ENCODE measurements around the gene SLC25A41. TPM values are rescaled to one million over a fixed set of nuclear protein-coding genes. Genes with fewer than 3 reads are reported as not detected.

Gene SLC25A41
- total RNA-seq, 4 donors from 2014 or later, result 2.5 TPM; not detected in 3

DNA sequence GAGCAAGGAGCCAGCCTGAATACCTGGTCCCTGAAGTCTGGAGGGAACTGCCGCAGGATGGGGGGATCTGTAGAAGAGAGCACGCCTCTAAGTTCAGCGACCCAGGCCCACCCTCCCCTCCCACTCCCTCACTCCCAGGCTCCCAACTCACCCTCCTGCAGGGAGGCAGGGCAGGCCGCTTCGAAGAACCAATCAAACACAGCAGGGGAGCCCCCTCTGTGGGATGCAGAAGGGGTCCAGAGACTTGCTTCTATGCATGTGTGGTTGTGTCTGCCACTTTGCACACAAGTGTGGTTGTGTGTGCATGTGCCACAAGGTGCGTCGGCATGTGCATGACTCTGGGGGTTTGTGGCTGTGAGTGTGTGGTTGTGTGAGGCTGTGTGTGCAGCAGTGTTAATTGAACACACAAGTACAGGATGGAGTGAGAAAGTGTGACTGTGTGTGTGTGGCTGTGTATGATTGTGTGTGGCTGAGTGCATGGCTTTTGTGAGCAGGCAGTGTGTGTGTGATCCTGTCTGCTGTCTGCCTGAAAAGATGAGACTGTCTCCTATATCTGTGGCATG lies 46.4 kb upstream of the SLC25A41 start:
- Histone ChIP-seq H3K4me3 (no peak overlapping the region), H3K27me3 (no peaks in the 10 kb centered on the region), H3K4me1 (peaks cover 0 to 18% (median 5%) of the 10 kb centered on the region in 4 donors), H3K9me3 (no peaks in the 10 kb centered on the region), H3K36me3 (peaks cover 0 to 4% (median 0%) of the 10 kb centered on the region in 3 donors), H3K27ac (no peak overlapping the region)
- TF ChIP-seq, protein P1, sequence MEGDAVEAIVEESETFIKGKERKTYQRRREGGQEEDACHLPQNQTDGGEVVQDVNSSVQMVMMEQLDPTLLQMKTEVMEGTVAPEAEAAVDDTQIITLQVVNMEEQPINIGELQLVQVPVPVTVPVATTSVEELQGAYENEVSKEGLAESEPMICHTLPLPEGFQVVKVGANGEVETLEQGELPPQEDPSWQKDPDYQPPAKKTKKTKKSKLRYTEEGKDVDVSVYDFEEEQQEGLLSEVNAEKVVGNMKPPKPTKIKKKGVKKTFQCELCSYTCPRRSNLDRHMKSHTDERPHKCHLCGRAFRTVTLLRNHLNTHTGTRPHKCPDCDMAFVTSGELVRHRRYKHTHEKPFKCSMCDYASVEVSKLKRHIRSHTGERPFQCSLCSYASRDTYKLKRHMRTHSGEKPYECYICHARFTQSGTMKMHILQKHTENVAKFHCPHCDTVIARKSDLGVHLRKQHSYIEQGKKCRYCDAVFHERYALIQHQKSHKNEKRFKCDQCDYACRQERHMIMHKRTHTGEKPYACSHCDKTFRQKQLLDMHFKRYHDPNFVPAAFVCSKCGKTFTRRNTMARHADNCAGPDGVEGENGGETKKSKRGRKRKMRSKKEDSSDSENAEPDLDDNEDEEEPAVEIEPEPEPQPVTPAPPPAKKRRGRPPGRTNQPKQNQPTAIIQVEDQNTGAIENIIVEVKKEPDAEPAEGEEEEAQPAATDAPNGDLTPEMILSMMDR (IDR thresholded peaks at IDR 0.05), result no peak
- no peak for TF ChIP-seq POLR2A (IDR thresholded peaks at IDR 0.05)
- DNase-seq, result no peak

DNA sequence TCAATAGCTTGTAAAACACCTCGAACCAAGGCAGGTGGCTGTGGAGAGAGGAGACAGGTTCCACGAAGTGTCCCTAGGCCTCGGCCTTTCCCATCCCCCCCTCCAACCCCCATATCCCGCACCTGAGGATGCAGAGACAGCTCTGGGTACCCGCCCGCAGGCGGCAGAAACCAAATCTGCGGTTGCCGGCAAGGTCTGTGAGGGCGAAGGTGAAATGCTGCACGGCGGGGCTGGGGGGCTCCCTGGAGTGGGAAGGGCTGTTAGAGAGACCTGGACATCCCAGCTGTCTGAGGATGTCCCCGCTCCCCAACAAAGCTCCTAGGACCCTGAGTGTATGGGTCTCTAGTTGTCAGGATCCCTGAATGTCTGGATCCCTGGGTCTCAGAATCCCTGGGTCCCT lies 45.3 kb upstream of the SLC25A41 start:
- TF ChIP-seq, protein P1 (IDR thresholded peaks at IDR 0.05), result no peak
- TF ChIP-seq POLR2A (IDR thresholded peaks at IDR 0.05), result no peak
- Histone ChIP-seq H3K9me3 (no peaks in the 10 kb centered on the region), H3K4me3 (no peak overlapping the region), H3K4me1 (peaks cover 0 to 18% (median 5%) of the 10 kb centered on the region in 4 donors), H3K27me3 (no peaks in the 10 kb centered on the region), H3K36me3 (peaks cover 0 to 4% (median 0%) of the 10 kb centered on the region in 3 donors), H3K27ac (no peak overlapping the region)
- DNase-seq, result no peak

DNA sequence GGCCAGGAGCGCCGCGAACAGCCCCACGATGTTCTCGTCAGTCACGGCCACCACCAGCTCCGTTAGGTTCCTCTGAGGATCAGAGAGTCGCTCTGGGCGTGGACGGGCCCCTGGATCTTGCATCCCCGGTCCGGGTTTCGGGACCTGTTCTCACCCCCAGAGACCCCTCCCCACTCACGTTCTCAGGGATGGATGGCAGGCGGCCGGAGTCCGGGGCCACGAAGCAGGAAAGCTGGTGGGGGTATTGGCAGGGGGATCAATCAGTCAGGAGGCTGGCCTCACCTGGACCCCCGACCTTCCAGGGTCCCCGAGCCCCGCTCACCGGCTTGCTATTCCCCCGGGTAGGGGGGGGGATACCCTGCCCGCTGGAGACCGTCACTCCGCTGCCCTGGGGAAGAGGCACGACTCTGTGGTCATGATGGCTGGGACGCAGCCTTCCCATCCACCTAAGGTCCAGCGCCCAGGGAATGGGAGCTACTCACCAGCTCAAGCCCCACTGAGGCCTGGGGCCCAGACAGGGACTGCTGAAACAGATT lies 43.4 kb upstream of the SLC25A41 start:
- Histone ChIP-seq H3K27ac (peak overlapping the region in 1 of 4 donors; percentile 7), H3K27me3 (no peaks in the 10 kb centered on the region)
- TF ChIP-seq, protein P1 (IDR thresholded peaks at IDR 0.05), result no peak
- no peak for TF ChIP-seq POLR2A (IDR thresholded peaks at IDR 0.05)

DNA sequence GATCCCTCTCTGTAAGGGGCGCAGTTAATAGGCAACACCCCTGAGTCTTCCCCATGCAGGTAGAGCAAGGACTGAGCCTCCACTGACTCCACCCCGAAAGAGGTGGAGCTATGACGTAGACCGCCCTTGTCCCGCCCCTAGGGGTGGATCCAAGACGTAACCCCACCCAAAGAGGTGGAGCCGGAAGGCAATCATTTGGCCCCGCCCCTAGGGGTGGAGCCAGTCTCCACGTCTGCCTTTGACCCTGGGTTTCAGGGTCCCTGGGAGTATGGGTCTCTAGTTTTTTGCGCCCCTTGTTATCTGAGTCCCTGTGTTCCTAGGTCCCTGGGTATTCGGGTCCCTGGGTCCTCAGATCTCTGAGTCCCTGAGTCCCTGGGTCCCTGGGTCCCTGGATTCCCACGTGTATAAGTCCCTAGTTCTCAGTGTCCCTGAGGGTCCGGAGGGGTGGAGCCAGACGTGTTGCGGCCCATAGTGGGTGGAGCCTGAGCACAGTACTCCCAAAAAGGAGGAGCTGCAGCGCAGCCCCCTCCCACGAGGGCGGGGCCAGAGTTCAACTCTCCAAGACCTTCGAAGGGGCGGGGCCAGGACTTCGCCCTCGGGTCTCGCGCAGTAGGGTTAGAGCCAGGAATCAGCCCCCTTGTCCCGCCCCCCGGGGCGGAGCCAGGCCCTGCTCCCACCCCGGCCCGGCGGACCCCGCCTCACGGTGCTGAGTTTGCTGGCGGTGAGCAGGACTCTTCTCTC lies 42.8 kb upstream of the SLC25A41 start:
- Histone ChIP-seq H3K4me1 (peaks cover 0 to 18% (median 3%) of the 10 kb centered on the region in 4 donors), H3K27me3 (no peaks in the 10 kb centered on the region), H3K9me3 (no peaks in the 10 kb centered on the region), H3K4me3 (peak overlapping the region in 2 of 4 donors; percentile 38 to 44), H3K36me3 (peaks cover 0 to 4% (median 0%) of the 10 kb centered on the region in 3 donors), H3K27ac (peak overlapping the region in 1 of 4 donors; percentile 7)
- peak; percentile 36 to 95 (median 95) for DNase-seq
- TF ChIP-seq, protein P1 (IDR thresholded peaks at IDR 0.05), result no peak
- peak in 1 of 2 donors; percentile 37 for TF ChIP-seq POLR2A (IDR thresholded peaks at IDR 0.05)

More for the DNA sequence above, 43.4 kb upstream of the SLC25A41 start:
- Histone ChIP-seq H3K9me3 (no peaks in the 10 kb centered on the region), H3K36me3 (peaks cover 0 to 4% (median 0%) of the 10 kb centered on the region in 3 donors), H3K4me3 (peak overlapping the region in 2 of 4 donors; percentile 38 to 44), H3K4me1 (peaks cover 0 to 18% (median 3%) of the 10 kb centered on the region in 4 donors)
- no peak for DNase-seq

DNA sequence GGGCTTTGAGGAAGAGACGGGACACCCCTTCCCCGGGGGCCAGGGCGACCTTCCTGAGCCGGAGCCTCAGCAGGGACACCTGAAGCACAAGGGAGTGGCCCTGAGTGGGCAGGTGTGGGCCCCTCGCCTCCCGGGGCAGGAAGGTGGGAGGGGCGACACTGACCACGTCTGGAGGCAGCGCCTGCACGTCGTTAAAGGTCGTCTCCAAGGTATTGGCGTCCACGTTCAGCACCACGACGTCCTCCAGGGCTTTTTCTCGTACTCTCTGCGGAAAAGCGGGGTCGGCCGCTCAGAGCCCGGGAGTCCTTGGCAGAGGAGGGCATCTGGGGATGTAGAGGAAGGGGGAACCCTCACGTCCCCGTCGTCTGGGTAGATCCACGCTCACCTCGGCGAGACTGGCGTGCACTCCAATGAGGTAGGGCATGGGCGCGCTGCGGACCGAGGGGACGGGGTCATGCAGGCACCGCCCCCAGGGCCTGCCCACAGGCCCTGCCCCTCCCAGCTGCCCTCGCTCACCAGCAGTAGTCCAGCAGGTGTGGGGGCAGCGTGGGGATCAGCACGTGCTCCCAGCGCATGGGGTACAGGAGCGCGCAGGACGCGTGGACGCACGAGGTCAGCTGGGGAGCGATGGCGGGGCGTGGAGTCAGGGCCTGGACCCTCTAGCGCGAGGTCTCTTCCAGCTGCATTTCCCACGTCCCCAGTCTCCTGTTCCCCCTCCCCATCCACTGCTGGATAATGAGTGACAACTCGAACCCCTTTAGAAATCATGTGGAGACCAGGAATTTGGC lies 42.0 kb upstream of the SLC25A41 start:
- no peak overlapping the region for H3K27ac ChIP-seq

More for the DNA sequence above, 42.0 kb upstream of the SLC25A41 start:
- Histone ChIP-seq H3K9me3 (no peaks in the 10 kb centered on the region), H3K4me1 (peaks cover 0 to 18% (median under 1%) of the 10 kb centered on the region in 4 donors), H3K4me3 (peak overlapping the region in 2 of 4 donors; percentile 38 to 40), H3K36me3 (peaks cover 0 to 4% (median 0%) of the 10 kb centered on the region in 3 donors), H3K27me3 (no peaks in the 10 kb centered on the region)
- TF ChIP-seq, protein P1 (IDR thresholded peaks at IDR 0.05), result no peak
- TF ChIP-seq POLR2A (IDR thresholded peaks at IDR 0.05), result no peak
- DNase-seq, result no peak

Data from Peyer's patch (tissue), 4 donors.